ENCODE measurements around the gene CFTR.

DNA sequence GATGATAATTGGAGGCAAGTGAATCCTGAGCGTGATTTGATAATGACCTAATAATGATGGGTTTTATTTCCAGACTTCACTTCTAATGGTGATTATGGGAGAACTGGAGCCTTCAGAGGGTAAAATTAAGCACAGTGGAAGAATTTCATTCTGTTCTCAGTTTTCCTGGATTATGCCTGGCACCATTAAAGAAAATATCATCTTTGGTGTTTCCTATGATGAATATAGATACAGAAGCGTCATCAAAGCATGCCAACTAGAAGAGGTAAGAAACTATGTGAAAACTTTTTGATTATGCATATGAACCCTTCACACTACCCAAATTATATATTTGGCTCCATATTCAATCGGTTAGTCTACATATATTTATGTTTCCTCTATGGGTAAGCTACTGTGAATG is 79.6 kb downstream of the CFTR start:
- TF ChIP-seq TAF1 (IDR thresholded peaks at IDR 0.05; ENCODE audit: borderline replicate concordance, low read depth, low read length): no peak
- TF ChIP-seq POLR2AphosphoS5 (IDR thresholded peaks at IDR 0.05; ENCODE audit: low read depth, low read length): no peak
